ENCODE results near the gene HDAC4.

DNA sequence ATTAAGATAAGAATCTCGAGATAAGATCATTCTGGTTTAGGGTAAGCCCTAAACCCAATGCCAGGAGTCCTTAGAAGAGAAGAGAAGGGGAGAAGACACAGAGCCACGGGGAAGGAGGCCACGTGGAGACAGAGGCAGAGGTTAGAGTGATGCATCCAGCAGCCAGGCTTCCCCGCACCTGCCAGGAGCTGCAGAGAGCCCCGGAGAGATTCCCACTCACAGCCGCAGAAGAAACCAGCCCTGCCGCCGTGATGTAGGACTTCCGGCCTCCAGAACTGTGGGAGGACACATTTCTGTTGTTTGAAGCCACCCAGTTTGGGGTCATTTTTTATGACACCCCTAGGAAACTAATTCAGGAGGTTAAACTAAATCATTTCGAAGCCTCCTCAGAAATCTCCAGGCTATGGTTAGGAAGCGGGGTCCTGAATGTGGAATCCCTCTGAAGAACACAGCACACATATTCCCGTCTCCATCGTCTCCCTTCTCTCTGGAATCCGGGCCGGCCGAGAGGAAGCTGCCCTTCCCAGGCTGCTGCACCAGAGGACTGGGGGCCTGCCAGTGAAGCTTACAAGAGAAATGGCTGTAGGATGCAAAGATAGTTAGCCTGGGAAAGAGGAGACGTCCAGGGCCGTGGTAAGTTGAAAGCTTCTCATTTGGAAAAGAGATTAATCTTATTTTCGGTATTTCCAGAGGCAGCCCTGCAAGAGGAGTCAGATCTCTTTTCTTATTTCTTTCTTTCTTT, 396.4 kb downstream of the HDAC4 start:
- TF ChIP-seq POLR2A (conservative IDR thresholded peaks at IDR 0.05) (no peak), KLF16 (IDR thresholded peaks at IDR 0.05) (no peak)
